GM18502 (cell line): ENCODE data around the gene VWC2.

Experiments used
- ATAC-seq: cut with Tn5 transposase; IDR thresholded peaks from one replicate; pipeline ENCODE4 v1.9.1; 2021; ENCODE audit warnings: mild to moderate bottlenecking; ENCODE audit not compliant: unreplicated experiment, poor library complexity

VWC2 gene

GRCh38 chr7:49781996-49782395 lies 8.6 kb downstream of the VWC2 start:
- ATAC-seq = no peak

- ATAC-seq = no peak
Observed at GRCh38 chr7:49783446-49783845, 10.0 kb downstream of the VWC2 start.

GRCh38 chr7:49787980-49788379 lies 14.5 kb downstream of the VWC2 start:
- ATAC-seq = no peak

- no peak for ATAC-seq
Observed at GRCh38 chr7:49788455-49789059, 15.1 kb downstream of the VWC2 start.

- ATAC-seq = no peak
Observed at GRCh38 chr7:49789736-49790135, 16.3 kb downstream of the VWC2 start.

GRCh38 chr7:49790209-49790608 lies 16.8 kb downstream of the VWC2 start:
- ATAC-seq = no peak

GRCh38 chr7:49791088-49791741 lies 17.8 kb downstream of the VWC2 start:
- peak; percentile 89 for ATAC-seq

- no peak for ATAC-seq
Observed at GRCh38 chr7:49797987-49798660, 24.7 kb downstream of the VWC2 start.

- ATAC-seq = no peak
Observed at GRCh38 chr7:49800031-49800430, 26.6 kb downstream of the VWC2 start.

GRCh38 chr7:49802600-49802999 lies 29.2 kb downstream of the VWC2 start:
- no peak for ATAC-seq

- no peak for ATAC-seq
Observed at GRCh38 chr7:49803812-49804211, 30.4 kb downstream of the VWC2 start.

GRCh38 chr7:49805371-49806007 lies 32.1 kb downstream of the VWC2 start:
- no peak for ATAC-seq

- peak; percentile 72 for ATAC-seq
Observed at GRCh38 chr7:49812534-49812933, 39.1 kb downstream of the VWC2 start.

GRCh38 chr7:49817279-49817678 lies 43.8 kb downstream of the VWC2 start:
- ATAC-seq = no peak

- no peak for ATAC-seq
Observed at GRCh38 chr7:49821181-49821580, 47.7 kb downstream of the VWC2 start.

- ATAC-seq = no peak
Observed at GRCh38 chr7:49822856-49823255, 49.4 kb downstream of the VWC2 start.

- ATAC-seq = no peak
Observed at GRCh38 chr7:49823566-49823965, 50.1 kb downstream of the VWC2 start.

- no peak for ATAC-seq
Observed at GRCh38 chr7:49839863-49840645, 66.6 kb downstream of the VWC2 start.

GRCh38 chr7:49840751-49841405 lies 67.4 kb downstream of the VWC2 start:
- no peak for ATAC-seq

GRCh38 chr7:49845626-49846025 lies 72.2 kb downstream of the VWC2 start:
- ATAC-seq = no peak
